Fibroblast of peridontal ligament (primary cell): ENCODE results near the gene KMT5C.

ENCODE experiments used
- DNase-seq: peaks from one replicate; pipeline ENCODE4 v3.0.0-alpha.2; 2010; ENCODE audit errors: extremely low read depth

Gene KMT5C

GRCh38 chr19:55386493-55386971 lies 46.9 kb downstream of the KMT5C start:
- DNase-seq = no peak

- no peak for DNase-seq
These were observed 48.2 kb downstream of the KMT5C start for GRCh38 chr19:55387736-55388497.

GRCh38 chr19:55389386-55390317 lies 50.0 kb downstream of the KMT5C start:
- DNase-seq = no peak

GRCh38 chr19:55390461-55390880 lies 50.8 kb downstream of the KMT5C start:
- DNase-seq = no peak

GRCh38 chr19:55391191-55391670 lies 51.6 kb downstream of the KMT5C start:
- no peak for DNase-seq

GRCh38 chr19:55391702-55392615 lies 52.3 kb downstream of the KMT5C start:
- no peak for DNase-seq

- no peak for DNase-seq
These were observed 53.4 kb downstream of the KMT5C start for GRCh38 chr19:55392820-55393761.
